Neural progenitor cell (in vitro differentiated cells): Measurements from ENCODE around the gene SNX14.

Source experiments
- CTCF ChIP-seq: fragments of 200-600 bp; sonication (generic); IDR thresholded peaks from 2 replicates; pipeline ENCODE4 v1.5.1; 2017; ENCODE audit warnings: antibody characterized with exemption, mild to moderate bottlenecking
- EZH2 ChIP-seq: fragments of 200-600 bp; sonication (generic); IDR thresholded peaks from 2 replicates; pipeline ENCODE4 v1.6.1; 2017; ENCODE audit warnings: antibody characterized with exemption, mild to moderate bottlenecking, moderate library complexity
- EZH2phosphoT487 ChIP-seq: fragments of 200-600 bp; sonication (generic); IDR thresholded peaks from 2 replicates; pipeline ENCODE4 v1.6.1; 2017; ENCODE audit warnings: antibody characterized with exemption

- no peak for TF ChIP-seq CTCF
- TF ChIP-seq EZH2: no peak
- no peak for TF ChIP-seq EZH2phosphoT487
Measured at GRCh38 chr6:85479208-85479607, 114.5 kb downstream of the SNX14 start.
